ENCODE data around the gene GTF2H2.
"Not testable (repeated sequence)": the region's sequence is repeated elsewhere in the genome, so short reads cannot be mapped to it uniquely, and the experiment has no call there.

Gene GTF2H2

GRCh38 chr5:71044128-71044527, 23.3 kb downstream of the GTF2H2 start:
- not testable (repeated sequence) for H3K9me3 ChIP-seq, H4K20me1 ChIP-seq, H3K36me3 ChIP-seq, H3K4me3 ChIP-seq, H3K9ac ChIP-seq, H3K4me1 ChIP-seq, H3K4me2 ChIP-seq, H3K27ac ChIP-seq, H3K27me3 ChIP-seq

GRCh38 chr5:71031046-71031776, 36.3 kb downstream of the GTF2H2 start:
- H3K9ac ChIP-seq, H4K20me1 ChIP-seq, H3K27me3 ChIP-seq, H3K4me2 ChIP-seq, H3K9me3 ChIP-seq, H3K4me1 ChIP-seq, H3K4me3 ChIP-seq, H3K27ac ChIP-seq, H3K36me3 ChIP-seq: not testable (repeated sequence)

- not testable (repeated sequence) for H3K27ac ChIP-seq, H3K9ac ChIP-seq, H3K4me1 ChIP-seq, H3K4me2 ChIP-seq, H3K36me3 ChIP-seq, H3K4me3 ChIP-seq, H3K27me3 ChIP-seq, H3K9me3 ChIP-seq, H4K20me1 ChIP-seq
Observed at GRCh38 chr5:71025289-71025953, 42.1 kb downstream of the GTF2H2 start, which contains the start of gene NAIP. Gene NAIP (minus strand): TSS chr5:71025339. CDS start chr5:71012915, 12,424 bp downstream.

GRCh38 chr5:71020643-71021042, 46.8 kb downstream of the GTF2H2 start:
- not testable (repeated sequence) for H4K20me1 ChIP-seq, H3K4me3 ChIP-seq, H3K27me3 ChIP-seq, H3K27ac ChIP-seq, H3K36me3 ChIP-seq, H3K4me2 ChIP-seq, H3K9me3 ChIP-seq, H3K4me1 ChIP-seq, H3K9ac ChIP-seq

- H3K4me3 ChIP-seq, H3K27me3 ChIP-seq, H3K4me1 ChIP-seq, H3K9ac ChIP-seq, H4K20me1 ChIP-seq, H3K9me3 ChIP-seq, H3K4me2 ChIP-seq, H3K27ac ChIP-seq, H3K36me3 ChIP-seq: not testable (repeated sequence)
Observed at GRCh38 chr5:71018376-71019005, 49.0 kb downstream of the GTF2H2 start.

- Histone ChIP-seq H3K27me3 (no peaks in the 10 kb centered on the region), H4K20me1 (no peaks in the 10 kb centered on the region), H3K4me3 (no peak overlapping the region), H3K4me1 (no peaks in the 10 kb centered on the region), H3K36me3 (no peaks in the 10 kb centered on the region), H3K27ac (no peak overlapping the region), H3K4me2 (no peak overlapping the region), H3K9me3 (no peaks in the 10 kb centered on the region), H3K9ac (no peak overlapping the region)
- TF ChIP-seq Cebpa-rat (IDR thresholded peaks at IDR 0.05) = no peak
Observed at GRCh38 chr5:71014176-71014575, 53.3 kb downstream of the GTF2H2 start.

- Histone ChIP-seq H3K4me1 (no peaks in the 10 kb centered on the region), H3K4me3 (no peak overlapping the region), H3K27me3 (no peaks in the 10 kb centered on the region), H4K20me1 (no peaks in the 10 kb centered on the region), H3K9ac (no peak overlapping the region), H3K4me2 (no peak overlapping the region), H3K27ac (no peak overlapping the region), H3K36me3 (no peaks in the 10 kb centered on the region), H3K9me3 (no peaks in the 10 kb centered on the region)
- no peak for TF ChIP-seq Cebpa-rat (IDR thresholded peaks at IDR 0.05)
Observed at GRCh38 chr5:71013575-71013974, 53.9 kb downstream of the GTF2H2 start.

GRCh38 chr5:71011194-71011792, 56.2 kb downstream of the GTF2H2 start:
- TF ChIP-seq Cebpa-rat (IDR thresholded peaks at IDR 0.05) = no peak
- Histone ChIP-seq H3K27me3 (no peaks in the 10 kb centered on the region), H3K4me2 (no peak overlapping the region), H3K4me3 (no peak overlapping the region), H3K4me1 (no peaks in the 10 kb centered on the region), H3K27ac (no peak overlapping the region), H3K36me3 (no peaks in the 10 kb centered on the region), H3K9ac (no peak overlapping the region), H3K9me3 (no peaks in the 10 kb centered on the region), H4K20me1 (no peaks in the 10 kb centered on the region)

GRCh38 chr5:71006983-71007382, 60.5 kb downstream of the GTF2H2 start:
- not testable (repeated sequence) for H3K9ac ChIP-seq, H3K27ac ChIP-seq, H3K4me1 ChIP-seq, H3K9me3 ChIP-seq, H4K20me1 ChIP-seq, H3K27me3 ChIP-seq, H3K36me3 ChIP-seq, H3K4me3 ChIP-seq, H3K4me2 ChIP-seq
